ENCODE measurements around the gene GRIK1. TPM values are rescaled to one million over a fixed set of nuclear protein-coding genes. Genes with fewer than 3 reads are reported as not detected.

Gene GRIK1
- total RNA-seq, 4 donors from 2014 or later: 1.2 to 7.4 (median 1.3) TPM; not detected in 1

DNA sequence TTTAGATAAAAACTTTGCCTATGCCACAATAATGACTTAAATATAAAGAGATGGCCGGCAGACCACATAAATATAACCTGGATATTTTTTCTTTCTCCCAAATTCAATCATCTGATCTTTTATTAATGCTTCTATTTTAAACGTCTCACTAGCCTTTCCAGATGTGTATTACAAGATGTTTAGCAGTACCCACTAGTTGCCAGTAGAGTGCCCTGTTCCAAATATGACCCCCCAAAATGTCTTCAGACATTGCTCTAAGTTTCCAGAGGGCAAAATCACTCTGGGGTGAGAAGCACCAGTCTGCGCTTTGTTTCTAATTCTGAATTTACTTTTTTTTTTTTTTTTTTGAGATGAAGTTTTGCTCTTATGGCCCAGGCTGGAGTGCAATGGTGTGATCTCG is 268.1 kb downstream of the GRIK1 start:
- DNase-seq: no peak
- TF ChIP-seq, protein P1, sequence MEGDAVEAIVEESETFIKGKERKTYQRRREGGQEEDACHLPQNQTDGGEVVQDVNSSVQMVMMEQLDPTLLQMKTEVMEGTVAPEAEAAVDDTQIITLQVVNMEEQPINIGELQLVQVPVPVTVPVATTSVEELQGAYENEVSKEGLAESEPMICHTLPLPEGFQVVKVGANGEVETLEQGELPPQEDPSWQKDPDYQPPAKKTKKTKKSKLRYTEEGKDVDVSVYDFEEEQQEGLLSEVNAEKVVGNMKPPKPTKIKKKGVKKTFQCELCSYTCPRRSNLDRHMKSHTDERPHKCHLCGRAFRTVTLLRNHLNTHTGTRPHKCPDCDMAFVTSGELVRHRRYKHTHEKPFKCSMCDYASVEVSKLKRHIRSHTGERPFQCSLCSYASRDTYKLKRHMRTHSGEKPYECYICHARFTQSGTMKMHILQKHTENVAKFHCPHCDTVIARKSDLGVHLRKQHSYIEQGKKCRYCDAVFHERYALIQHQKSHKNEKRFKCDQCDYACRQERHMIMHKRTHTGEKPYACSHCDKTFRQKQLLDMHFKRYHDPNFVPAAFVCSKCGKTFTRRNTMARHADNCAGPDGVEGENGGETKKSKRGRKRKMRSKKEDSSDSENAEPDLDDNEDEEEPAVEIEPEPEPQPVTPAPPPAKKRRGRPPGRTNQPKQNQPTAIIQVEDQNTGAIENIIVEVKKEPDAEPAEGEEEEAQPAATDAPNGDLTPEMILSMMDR (IDR thresholded peaks at IDR 0.05): no peak
- TF ChIP-seq POLR2A (IDR thresholded peaks at IDR 0.05): no peak
- Histone ChIP-seq H3K27me3 (no peaks in the 10 kb centered on the region), H3K4me1 (no peaks in the 10 kb centered on the region), H3K27ac (no peak overlapping the region), H3K36me3 (no peaks in the 10 kb centered on the region), H3K9me3 (no peaks in the 10 kb centered on the region), H3K4me3 (no peak overlapping the region)

- no peaks in the 10 kb centered on the region for H3K4me1 ChIP-seq
- H3K4me3 ChIP-seq: no peak overlapping the region
- H3K27ac ChIP-seq: no peak overlapping the region
- no peaks in the 10 kb centered on the region for H3K36me3 ChIP-seq
- no peaks in the 10 kb centered on the region for H3K27me3 ChIP-seq
- DNase-seq: no peak
- TF ChIP-seq, protein P1 (IDR thresholded peaks at IDR 0.05): no peak
- TF ChIP-seq POLR2A (IDR thresholded peaks at IDR 0.05): no peak
- H3K9me3 ChIP-seq: no peaks in the 10 kb centered on the region
Observed at GRCh38 chr21:29670228-29670627, 269.6 kb downstream of the GRIK1 start.

GRCh38 chr21:29669416-29669815 is 270.4 kb downstream of the GRIK1 start:
- Histone ChIP-seq H3K27ac (no peak overlapping the region), H3K36me3 (no peaks in the 10 kb centered on the region), H3K4me3 (no peak overlapping the region), H3K4me1 (no peaks in the 10 kb centered on the region), H3K9me3 (no peaks in the 10 kb centered on the region), H3K27me3 (no peaks in the 10 kb centered on the region)
- no peak for DNase-seq
- no peak for TF ChIP-seq POLR2A (IDR thresholded peaks at IDR 0.05)
- TF ChIP-seq, protein P1 (IDR thresholded peaks at IDR 0.05): no peak

- Histone ChIP-seq H3K36me3 (no peaks in the 10 kb centered on the region), H3K4me1 (no peaks in the 10 kb centered on the region), H3K4me3 (no peak overlapping the region), H3K27ac (no peak overlapping the region), H3K9me3 (no peaks in the 10 kb centered on the region), H3K27me3 (no peaks in the 10 kb centered on the region)
- no peak for DNase-seq
- no peak for TF ChIP-seq POLR2A (IDR thresholded peaks at IDR 0.05)
- TF ChIP-seq, protein P1 (IDR thresholded peaks at IDR 0.05): no peak
Observed at GRCh38 chr21:29667651-29668050, 272.1 kb downstream of the GRIK1 start.

GRCh38 chr21:29664615-29665014 is 275.2 kb downstream of the GRIK1 start:
- Histone ChIP-seq H3K4me3 (no peak overlapping the region), H3K9me3 (no peaks in the 10 kb centered on the region), H3K27me3 (no peaks in the 10 kb centered on the region), H3K4me1 (no peaks in the 10 kb centered on the region), H3K27ac (no peak overlapping the region), H3K36me3 (no peaks in the 10 kb centered on the region)
- TF ChIP-seq, protein P1 (IDR thresholded peaks at IDR 0.05): no peak
- no peak for TF ChIP-seq POLR2A (IDR thresholded peaks at IDR 0.05)
- no peak for DNase-seq

All from Peyer's patch (tissue), 4 donors.